Esophagus squamous epithelium (tissue), 5 donors: ENCODE results near the gene SLC25A41. TPM values are rescaled to one million over a fixed set of nuclear protein-coding genes. Genes with fewer than 3 reads are reported as not detected.

Source experiments
- DNase-seq: peaks from one replicate; lab custom pipeline; 2025; lab: John Stamatoyannopoulos, UW
- H3K27ac ChIP-seq, 4 donors: fragments of 200-600 bp; sonication (generic); one replicate each; pipeline ENCODE4 v1.5.1; 2016 to 2019; ENCODE audit warnings: mild to moderate bottlenecking in 1 of 4
- H3K27me3 ChIP-seq, 4 donors: fragments of 200-600 bp; sonication (generic); 1 replicate in 3 of 4; 2 replicates in 1 of 4; pipeline versions ENCODE4 v1.5.1 to v1.6.0; 2017 to 2021; ENCODE audit warnings: antibody characterized with exemption in 1 of 4
- H3K36me3 ChIP-seq, 3 donors: fragments of 200-600 bp; sonication (generic); one replicate each; pipeline ENCODE4 v1.5.1; 2016 to 2019
- H3K4me1 ChIP-seq, 3 donors: fragments of 200-600 bp; sonication (generic); one replicate each; pipeline ENCODE4 v1.5.1; 2017 to 2019
- H3K4me3 ChIP-seq, 4 donors: fragments of 200-600 bp; sonication (generic); 1 replicate in 3 of 4; 2 replicates in 1 of 4; pipeline ENCODE4 v1.5.1; 2016 to 2019; ENCODE audit warnings: mild to moderate bottlenecking in 2 of 4, moderate library complexity in 1 of 4
- H3K9me3 ChIP-seq, 3 donors: fragments of 200-600 bp; sonication (generic); one replicate each; pipeline ENCODE4 v1.5.1; 2016 to 2019
- CTCF ChIP-seq, 6 experiments: fragments of 450-650 bp in 4 of 6; fragments of 200-600 bp in 2 of 6; sonication (generic) in 2 of 6; IDR thresholded peaks; one replicate each; pipeline ENCODE4 v1.5.1; 2016 to 2019; ENCODE audit warnings: antibody characterized with exemption in 6 of 6, mild to moderate bottlenecking in 4 of 6, moderate library complexity in 4 of 6
- POLR2A ChIP-seq, 4 donors: fragments of 450-650 bp; IDR thresholded peaks; one replicate each; pipeline ENCODE4 v1.6.1; 2017; ENCODE audit warnings: antibody characterized with exemption in 4 of 4, mild to moderate bottlenecking in 4 of 4, moderate library complexity in 3 of 4
- WGBS, 2 donors: methylation state at CpG; one replicate each; pipeline ENCODE4 v1.1.5; 2018; 5-methylcytosine and 5-hydroxymethylcytosine counted together
- intact Hi-C: fragments of 100-400 bp; cut with DNase I; formaldehyde crosslinking; loops from one replicate; pipeline ENCODE4 v1.15.0; 2022
- total RNA-seq, 4 donors: library from RNA; depleted of rRNA; stranded (reverse); fragments of >200 nt; gene quantifications; one replicate each; pipeline ENCODE4 v1.1.0, GENCODE V29; 2016
- donor health status: DM: yes; HTN: yes; CAD: no.

Gene SLC25A41
- total RNA-seq, 4 donors from 2014 or later, result 0.38 TPM; not detected in 3

- H3K4me3 ChIP-seq, result no peak overlapping the region
- H3K27me3 ChIP-seq, result no peaks in the 10 kb centered on the region
- peaks cover 0 to 14% (median 7%) of the 10 kb centered on the region in 3 donors for H3K9me3 ChIP-seq
- no peak overlapping the region for H3K27ac ChIP-seq
- H3K36me3 ChIP-seq, result peaks cover 0 to 77% (median 8%) of the 10 kb centered on the region in 3 donors
- H3K4me1 ChIP-seq, result peaks cover 0 to 4% (median 0%) of the 10 kb centered on the region in 3 donors
- TF ChIP-seq POLR2A (IDR thresholded peaks at IDR 0.05) (no peak), CTCF (IDR thresholded peaks at IDR 0.05) (no peak)
- WGBS, 2 donors, result 98 to 100% methylated on average over 2 of the region's 2 CpGs
- no peak for DNase-seq
- intact Hi-C loops, result no loop called here
Observed at GRCh38 chr19:6452899-6453298, 19.3 kb upstream of the SLC25A41 start.

DNA sequence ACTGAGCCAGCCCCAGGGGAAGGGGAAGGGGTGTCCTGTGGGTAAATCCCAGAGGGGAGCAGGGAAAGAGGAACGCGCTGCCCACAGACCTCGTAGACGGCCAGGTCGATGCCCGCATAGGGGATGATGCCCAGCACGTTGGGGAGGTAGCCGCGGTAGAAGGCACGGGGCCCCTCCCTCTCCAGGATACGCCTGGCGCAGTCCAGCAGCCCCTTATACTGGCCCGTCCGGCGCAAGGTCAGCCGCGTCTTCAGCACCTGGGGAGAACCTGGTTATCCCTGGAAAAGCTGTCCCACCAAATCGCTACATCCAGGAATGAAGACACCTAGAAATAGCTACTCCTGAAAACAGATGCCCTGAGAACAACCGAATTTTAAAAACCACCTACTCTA, 18.7 kb upstream of the SLC25A41 start:
- Histone ChIP-seq H3K36me3 (peaks cover 0 to 81% (median 8%) of the 10 kb centered on the region in 3 donors), H3K9me3 (peaks cover 0 to 14% (median 7%) of the 10 kb centered on the region in 3 donors), H3K4me1 (peaks cover 0 to 8% (median 0%) of the 10 kb centered on the region in 3 donors), H3K4me3 (no peak overlapping the region), H3K27ac (no peak overlapping the region), H3K27me3 (no peaks in the 10 kb centered on the region)
- TF ChIP-seq CTCF (IDR thresholded peaks at IDR 0.05) (no peak), POLR2A (IDR thresholded peaks at IDR 0.05) (no peak)
- DNase-seq, result no peak
- intact Hi-C loops, result no loop called here
- WGBS, 2 donors, result 93 to 96% methylated on average over 11 to 15 of the region's 19 CpGs

DNA sequence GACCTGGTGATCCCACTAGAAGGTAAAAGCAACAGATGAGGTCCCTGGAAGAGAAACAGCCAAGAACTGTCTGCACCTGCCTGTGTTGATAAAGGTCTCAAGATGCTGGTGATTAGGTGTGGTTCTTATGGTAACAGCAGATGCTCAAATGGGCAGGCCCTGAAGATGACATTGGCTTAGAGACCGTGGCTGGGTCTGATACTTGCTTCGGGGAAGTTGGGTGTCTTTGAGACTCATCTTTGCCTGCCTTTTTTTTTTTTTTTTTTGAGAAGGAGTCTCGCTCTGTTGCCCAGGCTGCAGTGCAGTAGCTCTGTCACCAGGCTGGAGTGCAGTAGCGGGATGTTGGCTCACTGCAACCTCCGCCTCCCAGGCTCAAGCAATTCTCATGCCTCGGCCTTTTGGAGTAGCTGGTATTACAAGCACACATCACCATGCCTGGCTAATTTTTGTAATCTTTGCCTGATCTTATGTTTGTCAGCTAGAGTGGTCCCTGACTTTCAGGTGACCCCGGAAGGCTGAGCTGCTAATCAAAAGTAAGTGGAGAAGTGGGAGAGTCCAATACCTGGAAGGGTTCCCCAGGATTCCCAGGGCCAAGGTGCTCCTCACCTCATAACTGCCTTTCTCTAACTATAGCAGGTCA, 18.1 kb upstream of the SLC25A41 start:
- H3K4me1 ChIP-seq, result peaks cover 0 to 8% (median 0%) of the 10 kb centered on the region in 3 donors
- DNase-seq, result no peak
- TF ChIP-seq CTCF (IDR thresholded peaks at IDR 0.05) (no peak), POLR2A (IDR thresholded peaks at IDR 0.05) (no peak)
- no peak overlapping the region for H3K27ac ChIP-seq
- WGBS, 2 donors, result 84 to 88% methylated on average over 5 to 6 of the region's 7 CpGs
- H3K4me3 ChIP-seq, result no peak overlapping the region
- H3K27me3 ChIP-seq, result no peaks in the 10 kb centered on the region
- H3K9me3 ChIP-seq, result peaks cover 0 to 14% (median 7%) of the 10 kb centered on the region in 3 donors
- H3K36me3 ChIP-seq, result peaks cover 0 to 81% (median 8%) of the 10 kb centered on the region in 3 donors
- intact Hi-C loops, result no loop called here

- Histone ChIP-seq H3K27me3 (no peaks in the 10 kb centered on the region), H3K4me3 (no peak overlapping the region), H3K27ac (no peak overlapping the region), H3K36me3 (peaks cover 0 to 80% (median 8%) of the 10 kb centered on the region in 3 donors), H3K4me1 (peaks cover 0 to 8% (median 0%) of the 10 kb centered on the region in 3 donors), H3K9me3 (peaks cover 0 to 14% (median 7%) of the 10 kb centered on the region in 3 donors)
- DNase-seq, result no peak
- intact Hi-C loops, result no loop called here
- WGBS, 2 donors, result 97% methylated on average over 5 of the region's 5 CpGs
- TF ChIP-seq POLR2A (IDR thresholded peaks at IDR 0.05) (no peak), CTCF (IDR thresholded peaks at IDR 0.05) (no peak)
Observed at GRCh38 chr19:6450166-6450565, 16.6 kb upstream of the SLC25A41 start.

- peak overlapping the region in 2 of 4 donors; percentile 40 to 53 for H3K27ac ChIP-seq
- peaks cover 0 to 8% (median 0%) of the 10 kb centered on the region in 3 donors for H3K4me1 ChIP-seq
- peaks cover 0 to 77% (median 0%) of the 10 kb centered on the region in 3 donors for H3K36me3 ChIP-seq
- intact Hi-C loops, result no loop called here
- H3K27me3 ChIP-seq, result no peaks in the 10 kb centered on the region
- H3K4me3 ChIP-seq, result no peak overlapping the region
- H3K9me3 ChIP-seq, result no peaks in the 10 kb centered on the region
- 39 to 42% methylated on average over 3 of the region's 3 CpGs for WGBS, 2 donors
- DNase-seq, result no peak
- TF ChIP-seq POLR2A (IDR thresholded peaks at IDR 0.05) (no peak), CTCF (IDR thresholded peaks at IDR 0.05) (no peak)
Observed at GRCh38 chr19:6448045-6448444, 14.5 kb upstream of the SLC25A41 start.
